AML-193 (cell line): ENCODE measurements around the gene CCDC102A.
"Not testable (repeated sequence)": the region's sequence is repeated elsewhere in the genome, so short reads cannot be mapped to it uniquely, and the experiment has no call there.

Experiments
- DNase-seq, 2 experiments: peaks; one replicate each; lab custom pipeline; 2025; lab: John Stamatoyannopoulos, UW

Gene CCDC102A

GRCh38 chr16:57500578-57501111 is 35.7 kb downstream of the CCDC102A start:
- no peak for DNase-seq

GRCh38 chr16:57499941-57500340 is 36.4 kb downstream of the CCDC102A start:
- DNase-seq: not testable (repeated sequence)

- no peak for DNase-seq
Observed at GRCh38 chr16:57498031-57498430, 38.3 kb downstream of the CCDC102A start.

- no peak for DNase-seq
Observed at GRCh38 chr16:57497121-57497520, 39.2 kb downstream of the CCDC102A start.

- DNase-seq: no peak
Observed at GRCh38 chr16:57493767-57494166, 42.6 kb downstream of the CCDC102A start.

GRCh38 chr16:57489229-57489628 is 47.1 kb downstream of the CCDC102A start:
- no peak for DNase-seq

- no peak for DNase-seq
Observed at GRCh38 chr16:57486858-57487834, 49.2 kb downstream of the CCDC102A start.

GRCh38 chr16:57485916-57486857 is 50.2 kb downstream of the CCDC102A start, which contains the start of gene DOK4:
TSS of gene DOK4 (minus strand) at chr16:57486493. CDS start at chr16:57479507, 6,986 bp downstream.
- peak; percentile 36 to 67 for DNase-seq

GRCh38 chr16:57485091-57485915 is 51.1 kb downstream of the CCDC102A start:
- no peak for DNase-seq

GRCh38 chr16:57484515-57485005 is 51.8 kb downstream of the CCDC102A start:
- no peak for DNase-seq

GRCh38 chr16:57483725-57484514 is 52.5 kb downstream of the CCDC102A start:
- no peak for DNase-seq

GRCh38 chr16:57482845-57483545 is 53.4 kb downstream of the CCDC102A start:
- no peak for DNase-seq

- no peak for DNase-seq
Observed at GRCh38 chr16:57481421-57481820, 55.0 kb downstream of the CCDC102A start.

GRCh38 chr16:57480754-57481230 is 55.6 kb downstream of the CCDC102A start:
- DNase-seq: no peak

- DNase-seq: no peak
Observed at GRCh38 chr16:57479976-57480753, 56.2 kb downstream of the CCDC102A start.

GRCh38 chr16:57479205-57479975 is 57.0 kb downstream of the CCDC102A start:
- DNase-seq: no peak

GRCh38 chr16:57478396-57479204 is 57.8 kb downstream of the CCDC102A start:
- no peak for DNase-seq
